ENCODE measurements around the gene HOTAIR. TPM values are rescaled to one million over a fixed set of nuclear protein-coding genes. Genes with fewer than 3 reads are reported as not detected.

Gene HOTAIR
- not detected for total RNA-seq

GRCh38 chr12:53974084-53975063 lies at the start of gene HOTAIR:
Gene HOTAIR, minus strand, starts transcription at chr12:53974954.
- peaks cover 5% of the 10 kb centered on the region for H3K36me3 Mint-ChIP-seq
- peak within 1 kb of the TSS; percentile 69 for H3K27ac Mint-ChIP-seq
- peaks cover 8% of the 10 kb centered on the region for H3K4me1 Mint-ChIP-seq
- ATAC-seq: no peak
- no peaks in the 10 kb centered on the region for H3K9me3 Mint-ChIP-seq (ENCODE audit: low read depth)
- peaks cover 90% of the 10 kb centered on the region for H3K27me3 Mint-ChIP-seq
- CTCF ChIA-PET: no interaction called here
- no peak within 1 kb of the TSS for H3K4me3 Mint-ChIP-seq
- no peak for DNase-seq

- CTCF ChIA-PET: interaction anchor here (1.6 to 15.1 kb wide), 6 partner anchors 9 to 184 kb away, joined by 3 to 158 read pairs (median 8); partner anchors contain the start of genes HOXC5 and HOXC8
- Mint-ChIP-seq H3K4me3 (no peak overlapping the region), H3K4me1 (peaks cover 5% of the 10 kb centered on the region), H3K9me3 (ENCODE audit: low read depth) (no peaks in the 10 kb centered on the region), H3K36me3 (no peaks in the 10 kb centered on the region), H3K27me3 (peaks cover 93% of the 10 kb centered on the region), H3K27ac (no peak overlapping the region)
- no peak for ATAC-seq
- no peak for DNase-seq
These were observed 49.4 kb upstream of the HOTAIR start for GRCh38 chr12:54024127-54024526.

- H3K27me3 Mint-ChIP-seq: peaks cover 84% of the 10 kb centered on the region
- H3K4me3 Mint-ChIP-seq: no peak overlapping the region
- H3K27ac Mint-ChIP-seq: no peak overlapping the region
- H3K36me3 Mint-ChIP-seq: no peaks in the 10 kb centered on the region
- no peaks in the 10 kb centered on the region for H3K9me3 Mint-ChIP-seq (ENCODE audit: low read depth)
- no peak for ATAC-seq
- no peak for DNase-seq
- peaks cover 5% of the 10 kb centered on the region for H3K4me1 Mint-ChIP-seq
- CTCF ChIA-PET: interaction anchor here (0.8 to 15.1 kb wide), 11 partner anchors 10 to 193 kb away, joined by 3 to 158 read pairs (median 3); partner anchors contain the start of genes HOXC10, HOXC5 and HOXC8
These were observed 48.5 kb upstream of the HOTAIR start for GRCh38 chr12:54022960-54023884.

GRCh38 chr12:54021432-54022013 lies 46.8 kb upstream of the HOTAIR start:
- peaks cover 12% of the 10 kb centered on the region for H3K4me1 Mint-ChIP-seq
- DNase-seq: peak; percentile 50
- no peak for ATAC-seq
- H3K27ac Mint-ChIP-seq: no peak overlapping the region
- no peak overlapping the region for H3K4me3 Mint-ChIP-seq
- H3K9me3 Mint-ChIP-seq (ENCODE audit: low read depth): no peaks in the 10 kb centered on the region
- H3K36me3 Mint-ChIP-seq: no peaks in the 10 kb centered on the region
- peaks cover 79% of the 10 kb centered on the region for H3K27me3 Mint-ChIP-seq
- CTCF ChIA-PET: interaction anchor here (0.8 to 7.0 kb wide), 7 partner anchors 8 to 194 kb away, joined by 3 to 39 read pairs (median 3); partner anchors contain the start of genes HOXC5 and HOXC8

DNA sequence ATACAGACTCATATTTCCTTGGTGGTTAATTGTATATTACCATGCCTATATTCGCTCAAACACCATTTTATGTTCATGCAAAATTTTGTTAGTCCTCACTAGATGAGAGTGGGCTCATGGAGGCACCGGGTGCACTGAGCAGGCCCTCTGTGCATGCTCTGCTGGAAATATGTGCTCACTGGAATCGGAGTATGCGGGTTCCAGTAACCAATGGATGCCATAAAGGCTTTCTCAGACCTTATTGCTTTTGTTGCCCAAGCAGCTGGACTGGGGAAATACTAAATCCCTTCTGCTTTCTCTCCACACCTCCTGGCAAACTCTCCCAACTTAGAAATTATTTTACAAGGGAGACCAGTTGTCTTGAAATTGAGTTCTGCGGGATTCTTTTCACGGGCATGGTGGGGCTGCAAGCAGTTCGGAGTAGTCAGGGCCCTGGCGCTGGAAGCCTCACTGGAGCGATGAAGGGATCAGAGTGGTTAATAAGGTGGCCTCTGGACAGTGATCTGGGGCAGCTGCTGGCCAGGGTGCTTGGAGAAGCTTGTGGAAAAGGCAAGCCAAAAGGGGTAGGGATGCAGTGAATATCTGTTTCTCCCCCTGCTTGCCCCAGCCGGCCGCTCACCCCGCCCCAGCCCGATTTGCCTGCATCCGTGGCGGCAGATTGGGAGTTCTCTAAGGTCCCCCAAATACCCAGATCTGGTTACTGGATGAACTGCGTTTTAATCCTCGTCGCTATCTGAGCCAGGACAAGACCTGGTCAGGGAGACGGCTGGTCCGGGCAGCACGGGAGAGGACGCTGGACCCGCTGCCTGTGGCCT lies 46.0 kb upstream of the HOTAIR start:
- H3K4me3 Mint-ChIP-seq: no peak overlapping the region
- CTCF ChIA-PET: interaction anchor here (1.2 to 7.0 kb wide), 4 partner anchors 12 to 187 kb away, joined by 3 to 39 read pairs (median 4); partner anchors contain the start of genes HOXC5 and HOXC8
- ATAC-seq: no peak
- H3K27ac Mint-ChIP-seq: no peak overlapping the region
- H3K36me3 Mint-ChIP-seq: no peaks in the 10 kb centered on the region
- H3K9me3 Mint-ChIP-seq (ENCODE audit: low read depth): no peaks in the 10 kb centered on the region
- H3K4me1 Mint-ChIP-seq: peaks cover 12% of the 10 kb centered on the region
- DNase-seq: no peak
- H3K27me3 Mint-ChIP-seq: peaks cover 80% of the 10 kb centered on the region

DNA sequence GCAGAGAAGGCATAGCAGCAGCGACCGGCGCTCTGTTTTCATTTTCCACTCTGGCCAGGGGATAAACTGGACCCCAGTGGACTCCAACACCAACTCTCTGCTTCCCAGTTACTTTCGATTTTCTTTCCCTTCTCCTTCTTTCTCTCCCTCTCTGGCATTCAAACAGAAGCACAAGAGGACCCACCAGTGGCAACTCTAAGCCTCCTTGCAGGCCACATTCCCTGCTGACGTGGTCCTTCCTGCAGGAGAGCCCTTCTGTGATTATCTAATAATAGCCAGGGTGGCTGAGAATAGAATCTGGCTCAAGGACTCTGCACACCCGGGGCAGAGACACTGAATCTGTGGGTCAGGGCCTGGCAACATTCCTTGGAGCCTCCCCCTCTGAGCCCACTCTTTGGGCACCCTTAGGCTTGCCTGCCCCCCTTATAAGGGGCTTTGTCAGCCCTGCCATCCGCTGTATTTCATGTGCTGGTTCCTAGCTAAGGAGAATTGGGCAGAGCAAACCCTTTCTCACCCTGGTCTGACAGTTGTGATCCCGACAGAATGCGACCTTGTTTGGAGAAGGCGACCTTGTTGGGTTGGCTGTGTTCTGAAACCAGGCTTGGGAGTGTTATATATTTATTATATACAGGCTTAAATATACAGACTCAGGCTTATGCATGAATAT lies 45.3 kb upstream of the HOTAIR start:
- Mint-ChIP-seq H3K4me3 (no peak overlapping the region), H3K36me3 (no peaks in the 10 kb centered on the region), H3K27ac (no peak overlapping the region), H3K27me3 (peaks cover 80% of the 10 kb centered on the region), H3K9me3 (ENCODE audit: low read depth) (no peaks in the 10 kb centered on the region), H3K4me1 (peaks cover 11% of the 10 kb centered on the region)
- ATAC-seq: no peak
- CTCF ChIA-PET: interaction anchor here (1.5 to 7.0 kb wide), 2 partner anchors 13 to 188 kb away, joined by 3 to 39 read pairs; partner anchors contain the start of gene HOXC5
- no peak for DNase-seq

DNA sequence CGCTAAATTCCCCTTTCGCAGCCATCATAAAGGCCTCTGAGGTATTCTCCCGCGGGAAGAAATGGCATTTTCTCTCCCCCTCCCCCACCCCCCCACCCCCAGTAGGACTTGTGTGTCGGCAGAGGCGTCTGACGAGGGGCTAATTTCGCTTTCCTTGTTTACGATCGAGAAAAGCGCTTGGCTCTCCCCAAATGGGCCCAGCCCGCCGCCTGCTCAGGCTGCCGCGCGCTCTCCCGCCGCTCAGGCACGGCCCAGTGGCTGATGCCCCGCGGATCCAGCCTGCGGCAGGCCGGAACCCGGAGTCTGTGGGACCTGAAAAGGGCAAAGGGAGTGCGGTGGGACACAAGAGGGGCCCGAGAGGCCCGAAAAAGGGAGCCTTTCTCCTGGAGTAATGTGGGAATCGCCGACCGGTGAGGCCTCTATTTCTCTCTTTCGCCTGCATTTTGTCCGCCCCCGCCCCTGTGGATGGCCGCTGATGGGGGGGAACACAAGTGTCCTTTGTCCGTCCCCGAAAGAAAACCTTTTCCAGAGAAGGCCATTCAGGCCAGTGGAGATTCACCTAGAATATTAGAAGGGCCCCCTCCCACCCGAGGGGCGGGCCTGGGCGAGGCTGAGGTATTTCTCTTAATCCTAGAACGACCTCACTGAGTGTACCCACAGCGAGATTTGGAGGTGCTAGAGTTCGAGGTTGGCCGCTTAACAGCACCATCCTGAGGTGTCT lies 44.5 kb upstream of the HOTAIR start:
- CTCF ChIA-PET: interaction anchor here (7.0 kb wide), 1 partner anchor 14 kb away, joined by 39 read pairs; the partner anchor contains the start of gene HOXC5
- no peak overlapping the region for H3K27ac Mint-ChIP-seq
- H3K9me3 Mint-ChIP-seq (ENCODE audit: low read depth): no peaks in the 10 kb centered on the region
- H3K27me3 Mint-ChIP-seq: peaks cover 81% of the 10 kb centered on the region
- peaks cover 1% of the 10 kb centered on the region for H3K36me3 Mint-ChIP-seq
- H3K4me3 Mint-ChIP-seq: no peak overlapping the region
- no peak for ATAC-seq
- DNase-seq: no peak
- peaks cover 15% of the 10 kb centered on the region for H3K4me1 Mint-ChIP-seq

DNA sequence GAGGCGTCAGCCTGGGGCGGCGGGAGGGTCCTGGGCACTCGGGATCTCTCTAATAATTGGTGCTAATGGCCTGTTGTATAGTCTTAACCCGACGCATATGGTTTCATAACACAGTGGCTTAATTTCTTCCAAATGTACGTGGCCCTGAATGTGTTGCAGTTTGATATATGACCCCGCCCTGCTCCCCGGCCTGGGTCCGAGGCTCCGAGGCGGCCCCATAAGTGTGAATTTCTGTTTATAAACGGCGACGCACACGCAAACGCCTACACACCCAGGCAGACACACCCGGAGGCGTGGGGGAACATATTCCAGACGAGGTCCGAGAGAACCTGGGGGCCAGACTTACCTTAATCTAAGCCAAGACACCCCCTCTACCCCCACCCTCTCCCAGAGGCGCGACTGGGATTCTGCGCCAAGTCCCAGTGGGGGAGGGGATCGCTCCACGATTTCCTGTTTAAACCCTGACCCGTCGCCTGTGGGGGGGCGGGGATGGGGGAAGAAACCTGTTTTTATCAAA lies 43.8 kb upstream of the HOTAIR start:
- H3K4me3 Mint-ChIP-seq: peak overlapping the region; percentile 74
- peaks cover 1% of the 10 kb centered on the region for H3K36me3 Mint-ChIP-seq
- no peak for ATAC-seq
- peaks cover 81% of the 10 kb centered on the region for H3K27me3 Mint-ChIP-seq
- DNase-seq: no peak
- H3K4me1 Mint-ChIP-seq: peaks cover 15% of the 10 kb centered on the region
- no peak overlapping the region for H3K27ac Mint-ChIP-seq
- H3K9me3 Mint-ChIP-seq (ENCODE audit: low read depth): no peaks in the 10 kb centered on the region
- CTCF ChIA-PET: interaction anchor here (2.3 to 7.0 kb wide), 6 partner anchors 12 to 196 kb away, joined by 18 to 44 read pairs (median 29); partner anchors contain the start of genes HOXC5 and HOXC8

GRCh38 chr12:54017878-54018467 lies 43.2 kb upstream of the HOTAIR start:
- H3K36me3 Mint-ChIP-seq: peaks cover 1% of the 10 kb centered on the region
- H3K9me3 Mint-ChIP-seq (ENCODE audit: low read depth): no peaks in the 10 kb centered on the region
- peak overlapping the region; percentile 74 for H3K4me3 Mint-ChIP-seq
- peaks cover 15% of the 10 kb centered on the region for H3K4me1 Mint-ChIP-seq
- CTCF ChIA-PET: interaction anchor here (0.8 to 5.6 kb wide), 14 partner anchors 9 to 197 kb away, joined by 3 to 44 read pairs (median 12); partner anchors contain the start of genes HOXC5, HOXC6 and HOXC8
- peak overlapping the region; percentile 58 for H3K27ac Mint-ChIP-seq
- peaks cover 81% of the 10 kb centered on the region for H3K27me3 Mint-ChIP-seq
- DNase-seq (peak; percentile 87), ATAC-seq (peak; percentile 96)

- H3K4me3 Mint-ChIP-seq: peak overlapping the region; percentile 74
- H3K36me3 Mint-ChIP-seq: peaks cover 1% of the 10 kb centered on the region
- peak; percentile 48 for ATAC-seq
- peaks cover 82% of the 10 kb centered on the region for H3K27me3 Mint-ChIP-seq
- H3K4me1 Mint-ChIP-seq: peaks cover 15% of the 10 kb centered on the region
- no peak for DNase-seq
- CTCF ChIA-PET: interaction anchor here (0.8 to 5.6 kb wide), 17 partner anchors 10 to 198 kb away, joined by 3 to 44 read pairs (median 10); partner anchors contain the start of genes HOXC10, HOXC5, HOXC6 and HOXC8
- peak overlapping the region; percentile 58 for H3K27ac Mint-ChIP-seq
- no peaks in the 10 kb centered on the region for H3K9me3 Mint-ChIP-seq (ENCODE audit: low read depth)
These were observed 42.5 kb upstream of the HOTAIR start for GRCh38 chr12:54017027-54017788.

All from activated CD8-positive, alpha-beta memory T cell treated with anti-CD3 and anti-CD28 coated beads, Interleukin-2, amount 10 ng/mL, durations not matched to agents 7 days and 5 days (primary cell).